Thoracic aorta endothelial cell (primary cell): Measurements from ENCODE around the gene GNB1. TPM values are rescaled to one million over a fixed set of nuclear protein-coding genes. Genes with fewer than 3 reads are reported as not detected.

Source experiments
- total RNA-seq: library from RNA; depleted of rRNA; stranded (reverse); fragments of >200 nt; gene quantifications from 2 replicates; pipeline ENCODE4 v1.2.3, GENCODE V29; 2012

The GNB1 gene
- total RNA-seq = 170 and 177 TPM in 2 replicates

DNA sequence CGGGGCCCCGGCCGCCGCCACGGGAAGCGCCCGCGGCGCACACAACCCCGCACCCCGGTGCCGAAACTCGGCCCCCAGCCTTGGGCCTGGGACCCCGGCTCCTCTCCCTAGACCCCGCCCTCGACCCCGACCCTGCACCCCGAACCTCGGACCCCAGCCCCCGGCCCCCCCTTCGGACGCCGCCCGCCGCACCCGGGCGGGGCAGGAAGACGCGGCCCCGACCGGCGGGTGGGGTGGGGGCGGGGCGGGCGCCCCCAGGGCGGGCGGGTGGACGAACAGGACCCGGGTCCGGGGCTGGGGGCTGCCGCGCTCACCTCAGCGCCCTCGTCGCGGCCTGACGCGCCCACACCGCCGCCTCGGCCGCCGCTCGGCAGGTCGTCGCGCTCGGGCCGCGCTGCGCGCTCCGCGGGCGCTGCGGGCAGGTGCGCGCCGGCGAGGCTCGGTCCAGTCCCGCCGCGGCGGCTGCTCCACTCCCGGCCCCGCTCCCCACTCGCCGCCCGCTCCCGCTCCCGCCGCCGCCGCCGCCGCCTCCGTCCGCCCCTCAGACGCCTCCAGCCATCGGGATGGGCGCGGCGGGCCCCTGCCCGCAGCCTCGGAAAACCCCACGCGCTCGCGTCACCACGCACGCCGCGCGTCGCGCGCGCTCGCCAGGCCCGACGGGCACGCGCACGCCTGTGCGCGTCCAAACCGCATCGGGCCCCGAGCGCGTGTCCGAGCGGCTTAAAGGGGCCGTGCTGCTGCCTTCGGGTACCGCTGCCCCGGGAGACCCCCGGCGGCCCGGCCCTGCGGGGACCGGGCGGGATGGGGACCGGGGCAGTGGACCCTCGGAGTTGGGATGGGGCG is at the start of gene GNB1:
Gene GNB1, minus strand, starts transcription at position 582 of the 843 bp plus-strand sequence. CDS start 65,634 bp downstream, outside the sequence.

DNA sequence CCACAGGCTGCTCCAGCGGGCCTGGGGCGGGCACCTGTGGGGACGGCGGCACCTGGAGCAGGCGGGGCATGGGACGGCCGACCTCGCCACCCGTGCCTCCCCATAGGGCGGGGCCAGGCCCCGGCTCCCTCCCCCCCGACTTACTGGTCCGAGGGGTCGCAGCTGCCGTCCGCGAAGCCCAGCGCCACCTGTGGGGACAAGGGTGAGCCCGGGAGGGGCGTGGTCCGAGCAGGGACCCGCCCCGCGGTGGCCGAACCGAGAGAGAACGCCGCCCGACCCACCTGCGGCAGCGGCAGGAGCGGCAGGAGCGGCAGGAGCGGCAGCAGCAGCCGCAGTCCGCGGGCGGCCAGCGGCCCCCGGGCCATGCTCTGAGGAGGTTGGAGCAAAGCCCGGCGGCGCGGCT is 28.0 kb upstream of the GNB1 start, which contains the start of gene TMEM52:
Gene TMEM52, minus strand, starts transcription at position 379 of the 403 bp plus-strand sequence. Its CDS starts 14 bp downstream, at position 365.

DNA sequence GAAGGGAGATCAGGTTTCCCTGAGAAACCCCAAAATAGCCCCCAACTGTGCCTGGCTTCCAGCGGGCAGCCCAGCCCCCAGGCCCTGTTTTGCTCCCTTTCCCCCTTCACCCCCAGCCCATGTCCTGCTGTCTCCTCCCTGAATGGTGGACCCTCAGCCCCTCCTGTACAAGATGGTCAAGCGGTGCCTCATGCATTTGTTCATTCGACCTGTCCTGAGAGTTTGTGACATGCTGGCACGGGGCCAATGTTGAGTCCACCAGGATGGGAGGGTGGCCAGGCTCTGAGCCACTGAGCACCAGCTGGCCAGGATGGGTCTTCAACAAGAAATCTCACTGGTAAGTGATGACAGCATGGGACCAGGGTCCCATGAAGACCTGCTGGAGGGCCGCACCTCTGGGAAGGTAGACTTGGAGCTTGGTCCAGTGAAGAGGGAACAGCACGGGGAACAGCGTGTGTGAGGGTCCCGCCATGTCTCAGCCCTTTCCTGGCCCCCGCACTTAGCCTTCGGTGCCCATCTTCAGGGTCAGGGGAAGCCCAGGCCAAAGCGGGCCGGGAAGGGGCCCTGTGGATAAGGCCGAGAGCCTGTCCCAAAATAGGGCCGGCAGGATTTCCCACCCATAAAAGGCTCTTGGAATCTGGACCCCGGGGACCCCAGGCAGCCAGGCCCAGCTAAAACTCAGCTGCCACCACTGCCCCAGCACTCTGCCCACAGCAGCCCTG is 24.2 kb upstream of the GNB1 start, which contains the start of gene CALML6:
Gene CALML6, plus strand, starts transcription at position 290 of the 722 bp plus-strand sequence. Its CDS starts 21 bp downstream, at position 311.

DNA sequence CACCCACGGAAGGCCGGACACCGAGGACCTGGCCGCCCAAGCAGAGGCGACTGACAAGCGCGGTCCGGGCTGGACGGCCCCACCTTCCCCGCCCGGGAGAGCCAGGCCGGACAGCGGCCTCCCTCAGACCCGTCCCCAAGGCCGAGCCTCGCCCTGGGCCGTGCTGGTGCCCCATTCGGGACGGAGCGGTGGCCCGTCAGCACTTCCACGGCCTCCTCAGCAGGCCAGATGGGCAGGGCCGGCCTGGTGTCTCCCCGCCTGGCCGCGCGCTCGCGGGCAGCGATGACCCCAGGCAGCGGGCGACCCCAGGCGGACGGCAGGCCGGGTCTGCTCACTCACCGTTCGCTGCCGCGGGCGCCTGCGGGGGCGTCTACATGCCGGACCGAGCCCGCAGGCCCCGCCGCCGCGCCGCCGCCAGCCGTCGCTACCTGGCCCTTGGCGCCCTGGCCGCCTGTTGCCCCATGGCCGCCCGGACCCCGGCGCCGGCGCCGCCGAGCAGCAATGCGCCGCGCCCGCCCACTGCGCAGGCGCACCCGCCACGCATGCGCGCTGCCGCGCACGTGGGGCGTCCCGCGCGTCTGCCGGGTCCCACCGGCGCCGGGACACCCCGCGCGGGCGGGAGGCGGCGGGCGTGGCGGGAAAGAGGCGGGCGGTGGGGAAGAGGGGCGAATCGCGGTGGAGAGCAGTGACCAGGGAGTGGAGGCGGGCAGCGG is 112.8 kb downstream of the GNB1 start, which contains the start of gene NADK:
Gene NADK, minus strand, starts transcription at position 521 of the 713 bp plus-strand sequence. CDS start 13,064 bp downstream, outside the sequence.

Other genes starting within 250 kb of the GNB1 start
- gene CDK11B, start 232.1 kb downstream of the GNB1 start, total RNA-seq = 10.5 and 11.8 TPM in 2 replicates
- 27.7 and 37.2 TPM in 2 replicates for gene SLC35E2B, start 198.3 kb downstream of the GNB1 start, total RNA-seq
- gene CDK11A, start 166.7 kb downstream of the GNB1 start, total RNA-seq = 13.3 and 17.7 TPM in 2 replicates
- gene NADK, start 112.6 kb downstream of the GNB1 start, total RNA-seq = 64.9 and 70.7 TPM in 2 replicates
- gene CALML6, start 24.2 kb upstream of the GNB1 start, total RNA-seq = 0.40 TPM in 1 of 2 replicates, not detected in the other
- gene TMEM52, start 28.2 kb upstream of the GNB1 start, total RNA-seq = 0.66 and 1.7 TPM in 2 replicates
- gene CFAP74, start 112.7 kb upstream of the GNB1 start, total RNA-seq = not detected in 2 replicates
- gene GABRD, start 128.3 kb upstream of the GNB1 start, total RNA-seq = not detected in 2 replicates
- 0.40 and 0.72 TPM in 2 replicates for gene PRKCZ, start 159.3 kb upstream of the GNB1 start, total RNA-seq